Neural progenitor cell (in vitro differentiated cells): ENCODE measurements around the gene MCF2L2.

ENCODE experiments used
- EZH2 ChIP-seq: fragments of 200-600 bp; sonication (generic); IDR thresholded peaks from 2 replicates; pipeline ENCODE4 v1.6.1; 2017; ENCODE audit warnings: antibody characterized with exemption, mild to moderate bottlenecking, moderate library complexity
- TF ChIP-seq, protein P1 (sequence below): fragments of 200-600 bp; sonication (generic); IDR thresholded peaks from 2 replicates; pipeline ENCODE4 v1.5.1; 2017; ENCODE audit warnings: antibody characterized with exemption, mild to moderate bottlenecking

DNA sequence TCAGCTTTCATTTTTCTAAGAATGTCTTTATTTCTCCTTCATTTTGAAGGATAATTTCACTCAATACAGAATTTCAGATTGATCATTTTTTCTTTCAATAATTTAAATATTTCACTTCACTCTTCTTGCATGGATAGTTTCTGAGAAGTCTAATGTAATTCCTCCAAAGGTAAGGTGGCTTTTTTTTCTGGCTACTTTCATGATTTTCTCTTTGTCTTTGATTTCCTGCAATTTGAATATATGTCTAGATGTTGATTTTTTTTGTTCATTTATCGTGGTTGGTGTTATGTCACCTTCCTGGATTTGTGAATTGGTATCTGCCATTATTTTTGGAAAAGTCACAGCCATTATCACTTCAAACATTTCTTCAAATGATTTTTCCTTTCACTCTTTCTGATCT, 14.6 kb upstream of the MCF2L2 start:
- TF ChIP-seq, protein P1, sequence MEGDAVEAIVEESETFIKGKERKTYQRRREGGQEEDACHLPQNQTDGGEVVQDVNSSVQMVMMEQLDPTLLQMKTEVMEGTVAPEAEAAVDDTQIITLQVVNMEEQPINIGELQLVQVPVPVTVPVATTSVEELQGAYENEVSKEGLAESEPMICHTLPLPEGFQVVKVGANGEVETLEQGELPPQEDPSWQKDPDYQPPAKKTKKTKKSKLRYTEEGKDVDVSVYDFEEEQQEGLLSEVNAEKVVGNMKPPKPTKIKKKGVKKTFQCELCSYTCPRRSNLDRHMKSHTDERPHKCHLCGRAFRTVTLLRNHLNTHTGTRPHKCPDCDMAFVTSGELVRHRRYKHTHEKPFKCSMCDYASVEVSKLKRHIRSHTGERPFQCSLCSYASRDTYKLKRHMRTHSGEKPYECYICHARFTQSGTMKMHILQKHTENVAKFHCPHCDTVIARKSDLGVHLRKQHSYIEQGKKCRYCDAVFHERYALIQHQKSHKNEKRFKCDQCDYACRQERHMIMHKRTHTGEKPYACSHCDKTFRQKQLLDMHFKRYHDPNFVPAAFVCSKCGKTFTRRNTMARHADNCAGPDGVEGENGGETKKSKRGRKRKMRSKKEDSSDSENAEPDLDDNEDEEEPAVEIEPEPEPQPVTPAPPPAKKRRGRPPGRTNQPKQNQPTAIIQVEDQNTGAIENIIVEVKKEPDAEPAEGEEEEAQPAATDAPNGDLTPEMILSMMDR, result no peak
- no peak for TF ChIP-seq EZH2
